Measurements from ENCODE around the gene TRIM67.
A peak's percentile ranks its signal among the peaks of the same experiment; 100 is the strongest.

TRIM67 gene

GRCh38 chr1:231159202-231159962, 2.5 kb upstream of the TRIM67 start:
- no peaks in the 10 kb centered on the region; the same call in 1 of the 2 replicates for H3K9me3 ChIP-seq (ENCODE audit: control insufficient read depth, insufficient read depth, low read length)
- H3K27me3 ChIP-seq (ENCODE audit: control insufficient read depth, insufficient read depth, low read length): peaks cover 73% of the 10 kb centered on the region

GRCh38 chr1:231159963-231160761, 1.7 kb upstream of the TRIM67 start:
- Histone ChIP-seq H3K27me3 (ENCODE audit: control insufficient read depth, insufficient read depth, low read length) (peaks cover 81% of the 10 kb centered on the region), H3K4me1 (ENCODE audit: control insufficient read depth, insufficient read depth, low read length) (no peaks in the 10 kb centered on the region; the same call in 1 of the 2 replicates), H3K9me3 (ENCODE audit: control insufficient read depth, insufficient read depth, low read length) (no peaks in the 10 kb centered on the region; the same call in 1 of the 2 replicates), H3K9ac (ENCODE audit: low read depth, low read length) (no peak overlapping the region), H3K4me3 (ENCODE audit: low read depth, low read length) (no peak overlapping the region), H3K27ac (ENCODE audit: low read depth, low read length) (no peak overlapping the region), H3K36me3 (ENCODE audit: control insufficient read depth, insufficient read depth, low read length) (no peaks in the 10 kb centered on the region)

More at GRCh38 chr1:231159202-231159962, 2.5 kb upstream of the TRIM67 start:
- Histone ChIP-seq H3K27ac (ENCODE audit: low read depth, low read length) (no peak overlapping the region), H3K4me3 (ENCODE audit: low read depth, low read length) (no peak overlapping the region), H3K4me1 (ENCODE audit: control insufficient read depth, insufficient read depth, low read length) (no peaks in the 10 kb centered on the region; the same call in 1 of the 2 replicates), H3K9ac (ENCODE audit: low read depth, low read length) (no peak overlapping the region), H3K36me3 (ENCODE audit: control insufficient read depth, insufficient read depth, low read length) (no peaks in the 10 kb centered on the region)

- Histone ChIP-seq H3K4me1 (ENCODE audit: control insufficient read depth, insufficient read depth, low read length) (no peaks in the 10 kb centered on the region; the same call in 1 of the 2 replicates), H3K27me3 (ENCODE audit: control insufficient read depth, insufficient read depth, low read length) (peaks cover 89% of the 10 kb centered on the region), H3K27ac (ENCODE audit: low read depth, low read length) (no peak overlapping the region), H3K9me3 (ENCODE audit: control insufficient read depth, insufficient read depth, low read length) (no peaks in the 10 kb centered on the region; the same call in 1 of the 2 replicates), H3K9ac (ENCODE audit: low read depth, low read length) (no peak overlapping the region), H3K36me3 (ENCODE audit: control insufficient read depth, insufficient read depth, low read length) (no peaks in the 10 kb centered on the region), H3K4me3 (ENCODE audit: low read depth, low read length) (peak overlapping the region; percentile 62)
Observed at GRCh38 chr1:231160895-231161666, 777 bp upstream of the TRIM67 start.

- Histone ChIP-seq H3K4me1 (ENCODE audit: control insufficient read depth, insufficient read depth, low read length) (no peaks in the 10 kb centered on the region; the same call in 1 of the 2 replicates), H3K9me3 (ENCODE audit: control insufficient read depth, insufficient read depth, low read length) (no peaks in the 10 kb centered on the region; the same call in 1 of the 2 replicates), H3K4me3 (ENCODE audit: low read depth, low read length) (peak overlapping the region; percentile 62), H3K36me3 (ENCODE audit: control insufficient read depth, insufficient read depth, low read length) (no peaks in the 10 kb centered on the region), H3K27ac (ENCODE audit: low read depth, low read length) (no peak overlapping the region), H3K27me3 (ENCODE audit: control insufficient read depth, insufficient read depth, low read length) (peaks cover 87% of the 10 kb centered on the region), H3K9ac (ENCODE audit: low read depth, low read length) (no peak overlapping the region)
Observed at GRCh38 chr1:231162297-231162969, 575 bp downstream of the TRIM67 start.

- H3K9me3 ChIP-seq (ENCODE audit: control insufficient read depth, insufficient read depth, low read length): no peaks in the 10 kb centered on the region; the same call in 1 of the 2 replicates
- no peaks in the 10 kb centered on the region for H3K36me3 ChIP-seq (ENCODE audit: control insufficient read depth, insufficient read depth, low read length)
- peaks cover 84% of the 10 kb centered on the region for H3K27me3 ChIP-seq (ENCODE audit: control insufficient read depth, insufficient read depth, low read length)
- no peak overlapping the region for H3K9ac ChIP-seq (ENCODE audit: low read depth, low read length)
- H3K4me3 ChIP-seq (ENCODE audit: low read depth, low read length): peak overlapping the region; percentile 62
- no peaks in the 10 kb centered on the region; the same call in 1 of the 2 replicates for H3K4me1 ChIP-seq (ENCODE audit: control insufficient read depth, insufficient read depth, low read length)
- H3K27ac ChIP-seq (ENCODE audit: low read depth, low read length): no peak overlapping the region
Observed at GRCh38 chr1:231162970-231163829, 1.3 kb downstream of the TRIM67 start.

GRCh38 chr1:231163830-231164427, 2.1 kb downstream of the TRIM67 start:
- H3K9me3 ChIP-seq (ENCODE audit: control insufficient read depth, insufficient read depth, low read length): no peaks in the 10 kb centered on the region; the same call in 1 of the 2 replicates
- H3K4me1 ChIP-seq (ENCODE audit: control insufficient read depth, insufficient read depth, low read length): no peaks in the 10 kb centered on the region; the same call in 1 of the 2 replicates
- no peak overlapping the region for H3K4me3 ChIP-seq (ENCODE audit: low read depth, low read length)
- H3K36me3 ChIP-seq (ENCODE audit: control insufficient read depth, insufficient read depth, low read length): no peaks in the 10 kb centered on the region
- H3K9ac ChIP-seq (ENCODE audit: low read depth, low read length): no peak overlapping the region
- H3K27ac ChIP-seq (ENCODE audit: low read depth, low read length): no peak overlapping the region
- peaks cover 82% of the 10 kb centered on the region for H3K27me3 ChIP-seq (ENCODE audit: control insufficient read depth, insufficient read depth, low read length)

GRCh38 chr1:231165371-231165770, 3.5 kb downstream of the TRIM67 start:
- Histone ChIP-seq H3K4me3 (ENCODE audit: low read depth, low read length) (no peak overlapping the region), H3K9me3 (ENCODE audit: control insufficient read depth, insufficient read depth, low read length) (no peaks in the 10 kb centered on the region; the same call in 1 of the 2 replicates), H3K9ac (ENCODE audit: low read depth, low read length) (no peak overlapping the region), H3K36me3 (ENCODE audit: control insufficient read depth, insufficient read depth, low read length) (no peaks in the 10 kb centered on the region), H3K27ac (ENCODE audit: low read depth, low read length) (no peak overlapping the region), H3K4me1 (ENCODE audit: control insufficient read depth, insufficient read depth, low read length) (no peaks in the 10 kb centered on the region; the same call in 1 of the 2 replicates), H3K27me3 (ENCODE audit: control insufficient read depth, insufficient read depth, low read length) (peaks cover 67% of the 10 kb centered on the region)

GRCh38 chr1:231166398-231166797, 4.5 kb downstream of the TRIM67 start:
- peaks cover 57% of the 10 kb centered on the region for H3K27me3 ChIP-seq (ENCODE audit: control insufficient read depth, insufficient read depth, low read length)
- no peak overlapping the region for H3K9ac ChIP-seq (ENCODE audit: low read depth, low read length)
- no peaks in the 10 kb centered on the region; the same call in 1 of the 2 replicates for H3K9me3 ChIP-seq (ENCODE audit: control insufficient read depth, insufficient read depth, low read length)

GRCh38 chr1:231170875-231171274, 9.0 kb downstream of the TRIM67 start:
- Histone ChIP-seq H3K9me3 (ENCODE audit: control insufficient read depth, insufficient read depth, low read length) (no peaks in the 10 kb centered on the region), H3K27me3 (ENCODE audit: control insufficient read depth, insufficient read depth, low read length) (peaks cover 21% of the 10 kb centered on the region), H3K27ac (ENCODE audit: low read depth, low read length) (no peak overlapping the region), H3K9ac (ENCODE audit: low read depth, low read length) (no peak overlapping the region), H3K4me3 (ENCODE audit: low read depth, low read length) (no peak overlapping the region), H3K36me3 (ENCODE audit: control insufficient read depth, insufficient read depth, low read length) (no peaks in the 10 kb centered on the region), H3K4me1 (ENCODE audit: control insufficient read depth, insufficient read depth, low read length) (no peaks in the 10 kb centered on the region)

More at GRCh38 chr1:231166398-231166797, 4.5 kb downstream of the TRIM67 start:
- no peak overlapping the region for H3K4me3 ChIP-seq (ENCODE audit: low read depth, low read length)
- H3K27ac ChIP-seq (ENCODE audit: low read depth, low read length): no peak overlapping the region
- H3K4me1 ChIP-seq (ENCODE audit: control insufficient read depth, insufficient read depth, low read length): no peaks in the 10 kb centered on the region; the same call in 1 of the 2 replicates
- H3K36me3 ChIP-seq (ENCODE audit: control insufficient read depth, insufficient read depth, low read length): no peaks in the 10 kb centered on the region
